HG02623 (cell line): ENCODE data around the gene SLC8A2.

ENCODE experiments used
- ATAC-seq: cut with Tn5 transposase; IDR thresholded peaks from one replicate; pipeline ENCODE4 v1.9.1; 2021; ENCODE audit warnings: moderate library complexity; ENCODE audit not compliant: unreplicated experiment

The SLC8A2 gene

DNA sequence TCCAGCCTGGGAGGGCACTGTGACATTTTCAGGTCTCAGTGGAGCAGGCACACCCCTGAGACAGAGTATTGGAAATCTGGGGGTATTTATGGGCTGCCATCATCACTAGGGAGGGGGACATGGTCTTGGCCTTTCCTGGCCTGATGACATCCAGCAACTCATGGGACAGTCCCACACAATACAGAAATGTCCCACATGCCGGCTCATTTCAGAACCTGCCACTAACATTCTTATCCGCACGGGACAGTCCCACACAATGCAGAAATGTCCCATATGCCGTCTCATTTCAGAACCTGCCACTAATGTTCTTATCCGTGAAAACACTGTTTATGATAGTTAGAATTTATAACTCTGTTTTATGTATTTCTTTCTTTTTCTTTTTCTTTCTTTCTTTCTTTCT, 9.8 kb downstream of the SLC8A2 start:
- no peak for ATAC-seq

DNA sequence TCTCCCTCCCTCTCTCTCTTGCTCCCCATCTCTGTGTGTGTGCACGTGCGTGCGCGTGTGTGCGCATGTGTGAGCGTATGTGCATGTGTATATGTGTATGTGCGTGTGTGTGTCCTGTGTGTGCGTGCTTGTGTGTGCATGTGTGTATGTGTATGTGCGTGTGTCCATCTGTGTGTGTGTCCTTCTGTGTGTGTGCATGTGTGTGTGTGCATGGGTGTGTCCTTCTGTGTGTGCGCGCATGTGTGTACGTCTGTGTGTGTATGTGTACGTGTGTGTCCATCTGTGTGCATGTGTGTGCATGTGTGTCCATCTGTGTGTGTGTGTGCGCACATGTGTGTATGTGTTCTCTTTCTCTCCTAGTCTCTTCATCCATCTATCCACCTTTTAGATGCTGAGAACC, 12.2 kb downstream of the SLC8A2 start:
- ATAC-seq, result no peak

- ATAC-seq, result no peak
Observed at GRCh38 chr19:47458672-47459071, 13.0 kb downstream of the SLC8A2 start.

DNA sequence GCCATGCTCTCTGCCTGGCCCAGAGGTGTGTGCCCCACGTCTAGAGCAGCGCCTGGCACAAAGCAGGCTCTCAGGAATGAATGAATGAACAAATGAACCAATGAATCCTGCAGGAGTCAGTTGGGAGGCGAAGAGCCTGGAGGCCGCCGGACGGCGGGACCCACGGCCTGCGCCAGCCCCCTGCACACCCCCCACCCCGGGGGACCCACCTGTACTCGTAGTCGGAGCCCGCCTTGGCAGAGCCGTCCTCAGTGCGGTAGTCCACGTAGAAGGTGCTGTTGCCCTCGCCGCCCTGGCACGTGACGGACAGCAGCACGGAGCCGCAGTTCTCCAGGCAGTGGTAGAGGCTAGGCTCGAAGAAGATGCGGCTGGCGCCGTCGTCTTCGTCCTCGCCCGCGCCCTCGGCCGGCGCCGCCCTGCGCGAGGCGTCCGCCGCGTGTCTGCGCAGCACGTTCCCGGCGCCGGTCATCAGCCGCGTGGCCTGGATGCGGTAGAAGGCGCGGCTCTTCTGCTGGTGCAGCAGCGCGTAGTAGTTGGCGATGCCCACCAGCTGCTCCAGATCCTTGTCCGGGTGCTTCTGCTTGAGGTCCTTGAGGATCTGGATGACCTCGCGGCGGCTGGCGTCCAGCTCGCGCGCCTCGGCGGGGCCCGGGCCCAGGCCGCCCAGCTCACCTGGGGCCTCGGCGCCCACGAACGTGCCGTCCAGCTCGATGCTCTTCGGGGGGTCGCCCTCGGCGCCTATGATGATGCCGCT, 14.8 kb downstream of the SLC8A2 start:
- no peak for ATAC-seq

DNA sequence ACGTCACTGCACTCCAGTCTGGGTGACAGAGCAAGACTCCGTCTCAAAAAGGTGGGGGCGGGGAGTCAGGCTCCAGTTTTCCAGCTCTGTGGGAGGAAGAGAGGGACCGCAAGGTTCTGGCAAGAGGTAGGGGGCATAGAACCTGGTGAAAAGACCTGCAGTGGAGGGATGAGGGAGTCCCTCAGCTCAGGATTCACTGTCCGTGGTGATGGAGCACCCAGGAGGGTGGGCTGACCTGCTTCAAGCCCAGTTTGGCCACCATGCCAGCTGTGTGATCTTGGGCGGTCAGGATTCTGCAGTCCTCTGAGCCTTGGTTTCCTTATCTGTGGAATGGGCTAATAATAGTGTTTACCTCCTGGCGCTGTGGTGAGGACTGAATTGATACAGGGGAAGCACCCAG, 21.2 kb downstream of the SLC8A2 start:
- ATAC-seq, result no peak

DNA sequence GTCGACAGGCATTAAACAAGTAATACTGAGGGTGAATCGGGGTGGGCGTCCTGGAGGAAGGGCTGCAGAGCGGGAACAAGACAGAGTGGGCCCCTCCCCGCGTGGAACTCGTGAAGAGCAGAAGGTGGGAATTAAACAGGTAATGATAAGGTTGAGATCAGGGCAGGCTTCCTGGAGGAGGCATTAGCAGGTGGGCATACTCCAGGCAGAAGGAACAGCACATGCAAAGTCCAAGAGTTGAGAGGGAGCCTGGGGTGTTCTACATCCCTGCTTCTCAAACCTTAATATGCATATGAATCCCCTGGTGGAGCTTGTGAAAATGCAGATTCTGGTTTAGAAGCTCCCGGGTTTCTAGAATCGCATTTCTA, 23.3 kb downstream of the SLC8A2 start:
- no peak for ATAC-seq

- ATAC-seq, result no peak
Observed at GRCh38 chr19:47447470-47448359, 24.0 kb downstream of the SLC8A2 start.

DNA sequence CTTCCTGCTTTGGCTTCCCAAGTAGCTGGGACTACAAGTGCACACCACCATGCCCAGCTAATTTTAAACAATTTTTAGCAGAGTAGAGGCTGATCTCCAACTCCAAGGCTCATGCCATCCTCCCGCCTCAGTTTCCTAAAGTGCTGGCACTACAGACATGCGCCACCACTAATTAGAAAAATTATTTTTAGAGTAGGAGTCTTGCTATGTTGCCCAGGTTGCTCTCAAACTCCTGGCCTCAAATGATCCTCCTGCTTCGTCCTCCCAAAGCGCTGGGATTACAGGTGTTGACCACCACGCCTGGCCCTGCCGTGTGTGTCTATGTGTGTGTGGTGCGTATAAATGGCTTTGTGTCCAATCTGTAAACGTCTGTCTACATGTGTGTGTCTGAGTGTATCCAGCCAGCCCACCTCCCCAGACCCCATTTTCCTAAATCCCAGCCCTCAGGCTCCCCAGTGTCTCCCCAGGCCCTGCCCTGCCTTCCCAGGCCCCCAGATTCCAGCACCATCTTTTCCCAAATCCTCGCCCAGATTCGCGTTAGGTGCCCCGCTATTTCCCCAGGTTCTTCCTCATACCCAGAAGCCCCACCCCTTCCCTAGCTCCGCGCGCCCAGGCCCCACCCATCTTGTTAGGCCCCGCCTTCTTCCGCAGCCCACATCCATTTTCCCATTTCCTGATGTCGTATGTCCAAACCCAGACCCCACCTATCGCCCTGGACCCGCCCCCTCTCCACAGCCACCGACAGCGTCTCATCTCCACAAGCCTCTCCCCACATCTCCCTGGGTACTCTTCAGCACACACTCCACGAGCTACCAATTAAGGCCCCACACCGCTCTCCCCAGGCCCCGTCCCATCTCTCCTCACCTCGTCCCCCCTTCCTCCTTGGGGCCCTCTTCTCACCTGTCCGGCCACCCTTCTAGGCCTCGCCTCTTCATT, 24.9 kb downstream of the SLC8A2 start:
- ATAC-seq, result no peak

GRCh38 chr19:47445937-47446402, 25.7 kb downstream of the SLC8A2 start:
- ATAC-seq, result no peak

DNA sequence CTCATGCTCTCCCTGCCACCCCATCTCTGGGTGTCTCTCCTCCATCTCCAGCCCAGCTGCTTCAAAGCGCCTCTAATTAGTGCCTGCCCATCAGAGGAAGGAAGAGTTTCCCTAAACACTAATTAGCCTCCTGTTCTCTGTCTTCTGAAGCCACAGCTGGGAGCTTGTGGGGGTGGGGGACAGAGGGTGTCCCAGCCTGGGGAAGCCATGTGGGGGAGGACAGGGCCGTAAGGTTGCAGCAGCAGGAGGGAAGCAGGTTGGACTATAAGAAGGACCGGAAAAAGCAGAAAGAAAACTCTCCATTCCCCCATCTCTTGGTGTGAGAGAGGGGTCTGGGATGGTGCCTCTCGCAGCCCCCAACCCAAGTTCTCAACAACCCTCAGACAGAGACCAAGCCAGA, 26.2 kb downstream of the SLC8A2 start:
- no peak for ATAC-seq

DNA sequence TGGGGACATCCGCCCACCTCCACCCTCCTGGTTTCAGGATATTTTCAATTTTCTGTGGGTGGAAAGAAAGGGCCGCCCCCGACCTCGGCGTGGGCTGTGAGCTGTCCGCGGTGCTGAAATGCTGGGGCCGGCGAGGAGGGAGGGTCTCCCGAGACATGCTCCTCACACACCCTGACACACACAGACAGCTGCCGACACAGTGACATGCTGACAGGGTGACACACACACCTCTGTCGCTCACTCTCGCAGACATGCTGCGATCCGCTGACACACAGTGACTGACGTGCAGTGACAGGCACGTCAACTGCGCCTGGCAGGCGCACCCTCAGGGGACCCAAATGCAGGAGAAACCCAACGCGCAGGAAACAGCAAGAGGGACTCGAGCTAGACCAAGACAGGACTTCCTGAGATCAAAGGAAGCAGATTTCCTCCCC, 27.3 kb downstream of the SLC8A2 start:
- no peak for ATAC-seq

DNA sequence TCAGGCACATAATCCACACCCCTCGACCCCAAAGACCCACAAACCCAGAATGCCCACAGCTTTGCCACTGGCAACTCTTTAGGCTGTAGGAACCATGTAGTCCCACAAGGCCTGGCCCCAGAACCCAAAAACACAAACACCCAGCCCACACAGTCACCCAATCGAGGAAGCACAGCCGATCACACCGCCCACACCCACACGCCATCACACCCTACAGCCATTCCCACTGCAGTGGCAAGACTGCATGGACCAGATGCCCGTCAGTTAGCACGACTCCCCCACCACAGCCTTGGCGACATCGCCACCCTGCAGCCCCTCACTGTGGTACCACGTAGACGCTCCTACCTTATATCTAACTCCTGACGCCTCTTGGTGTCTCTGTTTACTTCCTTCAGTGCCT, 28.4 kb downstream of the SLC8A2 start:
- ATAC-seq, result no peak

DNA sequence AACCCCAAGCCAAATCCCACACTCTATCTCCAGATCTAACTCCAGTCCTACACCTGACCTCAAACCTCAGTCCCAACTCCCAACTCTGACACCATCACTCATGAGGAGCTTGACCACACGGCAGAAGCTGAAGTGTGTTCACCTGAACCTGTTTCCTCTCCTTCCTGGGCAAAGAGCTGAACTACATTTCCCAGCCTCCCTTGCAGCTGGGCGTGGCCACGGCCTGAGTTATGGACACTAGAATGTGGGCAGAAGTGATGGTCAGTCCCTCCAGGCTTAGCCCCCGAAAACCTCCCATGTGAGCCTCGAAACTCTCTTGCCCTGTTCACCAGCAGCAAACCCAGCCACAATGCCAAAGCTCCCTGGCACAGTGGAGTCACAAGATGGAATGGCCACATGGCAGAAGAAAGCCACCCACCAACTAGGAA, 32.9 kb downstream of the SLC8A2 start:
- no peak for ATAC-seq

DNA sequence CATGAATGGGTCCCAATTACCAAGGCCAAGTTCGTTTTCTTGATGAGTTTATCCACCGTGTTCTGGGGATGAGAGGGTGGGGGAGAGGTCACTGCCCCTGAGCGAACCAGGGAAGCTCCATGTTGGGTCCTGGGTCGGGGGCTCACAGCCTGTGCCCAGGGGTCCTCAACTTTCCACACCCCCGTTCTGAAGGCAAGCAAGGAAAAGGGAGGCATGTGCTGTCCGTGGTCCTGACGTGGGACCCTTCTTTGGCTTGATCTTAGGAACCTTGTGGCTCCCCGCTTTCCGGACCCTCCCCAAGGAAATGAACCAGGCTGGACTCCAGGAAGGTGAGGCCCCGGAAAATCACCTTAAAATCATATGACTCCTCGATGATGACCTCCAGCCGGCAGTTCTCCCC, 34.2 kb downstream of the SLC8A2 start:
- ATAC-seq, result no peak

- ATAC-seq, result no peak
Observed at GRCh38 chr19:47436712-47437401, 34.8 kb downstream of the SLC8A2 start.

- no peak for ATAC-seq
Observed at GRCh38 chr19:47435883-47436417, 35.7 kb downstream of the SLC8A2 start.

- ATAC-seq, result no peak
Observed at GRCh38 chr19:47435196-47435595, 36.5 kb downstream of the SLC8A2 start.

DNA sequence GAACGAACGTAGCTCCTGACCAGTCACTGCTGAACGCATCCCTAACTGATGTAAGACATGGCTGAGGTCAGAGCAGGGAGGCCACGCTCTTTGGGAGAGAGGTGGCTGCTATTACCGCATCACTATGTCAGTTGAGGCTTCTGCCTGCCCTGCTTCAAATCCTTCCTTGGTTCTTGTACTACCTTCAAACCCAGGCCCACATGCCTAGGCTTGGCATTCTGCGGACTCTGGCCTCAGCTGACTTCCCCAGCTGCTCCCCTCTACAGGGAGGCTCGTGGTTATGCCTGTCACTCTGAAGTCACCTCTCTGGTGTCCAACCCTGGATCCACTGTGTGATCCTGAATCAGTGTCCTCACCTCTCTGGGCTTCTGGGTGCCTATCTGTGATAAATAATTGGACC, 37.6 kb downstream of the SLC8A2 start:
- no peak for ATAC-seq

DNA sequence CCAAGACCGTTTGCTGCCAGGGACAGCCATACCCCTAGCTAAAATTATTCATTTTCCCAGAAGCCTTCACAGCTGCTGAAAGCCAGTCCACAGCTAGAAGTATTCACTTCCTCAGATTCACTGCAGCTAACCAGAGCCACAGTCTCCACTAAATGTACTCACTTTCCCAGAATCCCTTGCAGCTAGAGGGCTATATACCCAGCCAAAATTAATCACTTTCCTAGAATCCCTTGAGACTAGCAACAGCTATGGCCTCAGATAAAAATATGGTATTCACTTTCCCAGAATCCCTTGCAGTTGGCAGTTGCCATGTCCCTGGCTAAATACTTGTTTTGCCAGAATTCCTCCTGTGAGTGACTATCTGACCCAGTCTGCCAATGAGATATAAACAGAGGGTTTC, 38.6 kb downstream of the SLC8A2 start:
- no peak for ATAC-seq

- no peak for ATAC-seq
Observed at GRCh38 chr19:47432499-47432898, 39.2 kb downstream of the SLC8A2 start.
